H9 (cell line): ENCODE measurements around the gene KCNJ15. TPM values are rescaled to one million over a fixed set of nuclear protein-coding genes. Genes with fewer than 3 reads are reported as not detected.

Experiments used
- DNase-seq: peaks from one replicate; pipeline ENCODE4 v3.0.0-alpha.2; 2017
- H2AFZ ChIP-seq: one replicate; pipeline ENCODE4 v1.6.1; 2013; ENCODE audit warnings: mild to moderate bottlenecking, low read length, control low read depth, moderate library complexity
- H2AK5ac ChIP-seq: 2 replicates; pipeline ENCODE4 v1.6.1; 2013; ENCODE audit warnings: low read length, control low read depth, mixed read lengths; ENCODE audit not compliant: insufficient read length
- H2BK120ac ChIP-seq: one replicate; pipeline ENCODE4 v1.6.1; 2013; ENCODE audit warnings: low read depth, mild to moderate bottlenecking, low read length, control low read depth, inconsistent platforms; ENCODE audit not compliant: poor library complexity, severe bottlenecking
- H2BK12ac ChIP-seq: 2 replicates; pipeline ENCODE4 v1.6.1; 2013; ENCODE audit warnings: low read length, control low read depth, mixed read lengths, low read depth; ENCODE audit not compliant: insufficient read length
- H2BK15ac ChIP-seq: 2 replicates; pipeline ENCODE4 v1.6.1; 2013; ENCODE audit warnings: low read depth, low read length, control low read depth
- H2BK20ac ChIP-seq: one replicate; pipeline ENCODE4 v1.6.1; 2013; ENCODE audit warnings: low read depth, mild to moderate bottlenecking, low read length, control low read depth, inconsistent platforms; ENCODE audit not compliant: poor library complexity, severe bottlenecking
- H2BK5ac ChIP-seq: 2 replicates; pipeline ENCODE4 v1.6.1; 2013; ENCODE audit warnings: low read length, control low read depth, mixed read lengths; ENCODE audit not compliant: insufficient read length
- H3K14ac ChIP-seq: 2 replicates; pipeline ENCODE4 v1.6.1; 2013; ENCODE audit warnings: low read length, control low read depth; ENCODE audit not compliant: insufficient read depth
- H3K18ac ChIP-seq: 2 replicates; pipeline ENCODE4 v1.6.1; 2013; ENCODE audit warnings: low read depth, mild to moderate bottlenecking, mixed read lengths, low read length, control low read depth; ENCODE audit not compliant: insufficient read length
- H3K23ac ChIP-seq: 2 replicates; pipeline ENCODE4 v1.6.1; 2013; ENCODE audit warnings: low read length, control low read depth, mixed read lengths, low read depth; ENCODE audit not compliant: insufficient read length
- H3K23me2 ChIP-seq: 2 replicates; pipeline ENCODE4 v1.6.1; 2013; ENCODE audit warnings: low read depth, mild to moderate bottlenecking, mixed read lengths, low read length, control low read depth; ENCODE audit not compliant: insufficient read length, poor library complexity, severe bottlenecking
- H3K27ac ChIP-seq: 2 replicates; pipeline ENCODE4 v1.5.1; 2013; ENCODE audit warnings: low read length, control low read depth, mixed read lengths, low read depth; ENCODE audit not compliant: insufficient read length
- H3K27me3 ChIP-seq: 2 replicates; pipeline ENCODE4 v1.6.1; 2013; ENCODE audit warnings: low read length, control low read depth, inconsistent platforms; ENCODE audit not compliant: insufficient read depth
- H3K4ac ChIP-seq: 2 replicates; pipeline ENCODE4 v1.6.1; 2013; ENCODE audit warnings: low read depth, mild to moderate bottlenecking, control low read depth, inconsistent platforms, low read length, moderate library complexity
- H3K4me1 ChIP-seq: 2 replicates; pipeline ENCODE4 v1.6.1; 2013; ENCODE audit warnings: low read length, control low read depth, inconsistent platforms; ENCODE audit not compliant: insufficient read depth
- H3K4me2 ChIP-seq: 2 replicates; pipeline ENCODE4 v1.6.1; 2013; ENCODE audit warnings: low read length, control low read depth, mixed read lengths; ENCODE audit not compliant: insufficient read length, insufficient read depth
- H3K56ac ChIP-seq: 2 replicates; pipeline ENCODE4 v1.6.1; 2013; ENCODE audit warnings: low read depth, mild to moderate bottlenecking, mixed read lengths, low read length, control low read depth; ENCODE audit not compliant: insufficient read length
- H3K79me1 ChIP-seq: 2 replicates; pipeline ENCODE4 v1.6.1; 2013; ENCODE audit warnings: low read depth, mild to moderate bottlenecking, moderate library complexity, low read length, control low read depth, inconsistent platforms; ENCODE audit not compliant: insufficient read depth, poor library complexity, severe bottlenecking
- H3K79me2 ChIP-seq: 2 replicates; pipeline ENCODE4 v1.6.1; 2013; ENCODE audit warnings: low read length, control low read depth, inconsistent platforms; ENCODE audit not compliant: insufficient read depth
- H3K9ac ChIP-seq: 2 replicates; pipeline ENCODE4 v1.6.1; 2013; ENCODE audit warnings: low read length, control low read depth, mixed read lengths; ENCODE audit not compliant: insufficient read length; ENCODE audit errors: extremely low read depth
- H3K9me3 ChIP-seq: one replicate; pipeline ENCODE4 v1.6.1; 2013; ENCODE audit warnings: low read depth, low read length, inconsistent platforms; ENCODE audit not compliant: control insufficient read depth
- H3T11ph ChIP-seq: one replicate; pipeline ENCODE4 v1.6.1; 2013; ENCODE audit warnings: mild to moderate bottlenecking, low read length, control low read depth, inconsistent platforms
- H4K20me1 ChIP-seq: one replicate; pipeline ENCODE4 v1.6.1; 2013; ENCODE audit not compliant: control insufficient read depth, insufficient read length, insufficient read depth
- H4K5ac ChIP-seq: 2 replicates; pipeline ENCODE4 v1.6.1; 2013; ENCODE audit warnings: low read depth, mild to moderate bottlenecking, mixed read lengths, low read length, control low read depth; ENCODE audit not compliant: insufficient read length
- H4K8ac ChIP-seq: replicated peaks from 2 replicates; pipeline ENCODE4 v1.6.1; 2013; ENCODE audit warnings: low read length, control low read depth, mixed read lengths, low read depth; ENCODE audit not compliant: insufficient read length
- H4K91ac ChIP-seq: 2 replicates; pipeline ENCODE4 v1.6.1; 2013; ENCODE audit warnings: low read depth, mild to moderate bottlenecking, moderate library complexity, mixed read lengths, low read length, control low read depth; ENCODE audit not compliant: insufficient read length
- H3K27ac Mint-ChIP-seq, 3 experiments: 2 replicates in 2 of 3; 3 replicates in 1 of 3; pipeline ENCODE4 v1.8.0; 2020 to 2021; ENCODE audit warnings: mixed read lengths in 3 of 3, mild to moderate bottlenecking in 1 of 3, moderate library complexity in 1 of 3
- H3K27me3 Mint-ChIP-seq: 2 replicates; pipeline ENCODE4 v1.8.0; 2021; ENCODE audit warnings: low read depth, mild to moderate bottlenecking, moderate library complexity, mixed read lengths
- H3K36me3 Mint-ChIP-seq, 3 experiments: 2 replicates in 2 of 3; 3 replicates in 1 of 3; pipeline ENCODE4 v1.8.0; 2020 to 2021; ENCODE audit warnings: low read depth in 3 of 3, mixed read lengths in 3 of 3; ENCODE audit not compliant: insufficient read depth in 1 of 3
- H3K4me1 Mint-ChIP-seq, 2 experiments: 2 replicates each; pipeline ENCODE4 v1.8.0; 2020; ENCODE audit warnings: mixed read lengths in 2 of 2
- H3K4me3 Mint-ChIP-seq, 2 experiments: 2 replicates in 1 of 2; 3 replicates in 1 of 2; pipeline ENCODE4 v1.8.0; 2020 to 2021; ENCODE audit warnings: mild to moderate bottlenecking in 2 of 2, mixed read lengths in 2 of 2, moderate library complexity in 1 of 2
- H3K9me3 Mint-ChIP-seq, 2 experiments: 2 replicates in 1 of 2; 3 replicates in 1 of 2; pipeline ENCODE4 v1.8.0; 2020; ENCODE audit warnings: mild to moderate bottlenecking in 2 of 2, mixed read lengths in 2 of 2, moderate library complexity in 1 of 2
- WGBS: extraction: QIAGEN DNeasy Blood & Tissue Kit; methylation state at CpG from one replicate; pipeline ENCODE4 v1.1.7; 2013; ENCODE audit warnings: missing lambda C conversion rate, low lambda C conversion rate, mixed read lengths; ENCODE audit not compliant: insufficient read length; ENCODE audit errors: extremely low coverage; 5-methylcytosine and 5-hydroxymethylcytosine counted together
- total RNA-seq: library from RNA; stranded (reverse); gene quantifications from 2 replicates; pipeline ENCODE4 v1.2.1, GENCODE V29; 2021
- TF ChIP-seq, protein P1 (sequence below): fragments of 200-600 bp; sonication (generic); conservative IDR thresholded peaks from 3 replicates; pipeline ENCODE4 v1.8.0; 2021; ENCODE audit warnings: antibody characterized with exemption, mild to moderate bottlenecking

KCNJ15 gene
- total RNA-seq, 1 experiment from 2014 or later: not detected

DNA sequence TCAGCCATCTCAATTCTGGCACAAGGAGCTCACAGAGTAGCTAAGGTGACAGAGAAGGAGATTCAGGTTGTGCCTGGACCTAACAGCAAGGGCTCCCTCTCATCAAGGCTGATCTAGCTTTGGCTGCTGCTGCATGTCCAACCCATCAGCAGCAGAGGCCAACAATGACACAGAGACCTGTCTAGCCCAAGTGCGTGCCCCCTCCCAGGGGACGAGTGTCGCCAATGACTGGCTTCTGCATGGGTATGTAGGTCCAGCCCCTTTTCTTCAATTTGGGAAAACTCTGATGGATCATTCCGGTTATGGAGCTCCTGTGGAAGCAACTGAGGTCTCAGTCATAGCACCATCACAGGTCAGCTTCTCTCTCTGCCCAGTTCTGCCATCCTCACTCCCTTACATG is 83.3 kb downstream of the KCNJ15 start:
- Histone ChIP-seq H4K91ac (no peak overlapping the region), H4K8ac (no peak overlapping the region), H3K4me1 (no peaks in the 10 kb centered on the region), H3K14ac (no peak overlapping the region), H3K27me3 (no peaks in the 10 kb centered on the region), H2BK120ac (no peak overlapping the region), H3K9me3 (no peaks in the 10 kb centered on the region), H3K23ac (no peak overlapping the region), H3K18ac (no peak overlapping the region), H2BK5ac (no peak overlapping the region), H4K20me1 (no peaks in the 10 kb centered on the region), H4K5ac (no peak overlapping the region), H3K9ac (no peak overlapping the region), H3K4ac (no peak overlapping the region), H3K27ac (no peak overlapping the region), H2BK12ac (no peak overlapping the region), H2AFZ (no peak overlapping the region), H2BK15ac (no peak overlapping the region), H3K56ac (no peak overlapping the region), H2AK5ac (no peak overlapping the region), H3K79me1 (no peaks in the 10 kb centered on the region), H3T11ph (no peak overlapping the region), H3K4me2 (no peak overlapping the region), H2BK20ac (no peak overlapping the region), H3K79me2 (no peaks in the 10 kb centered on the region), H3K23me2 (no peaks in the 10 kb centered on the region)
- Mint-ChIP-seq H3K9me3 (peaks cover 0 to 2% of the 10 kb centered on the region in 2 experiments; a peak in 2 of 5 replicates), H3K36me3 (no peaks in the 10 kb centered on the region), H3K27ac (no peak overlapping the region; a peak in 1 of 7 replicates), H3K4me1 (no peaks in the 10 kb centered on the region), H3K27me3 (no peaks in the 10 kb centered on the region; the same call in 1 of the 2 replicates), H3K4me3 (no peak overlapping the region)
- TF ChIP-seq, protein P1, sequence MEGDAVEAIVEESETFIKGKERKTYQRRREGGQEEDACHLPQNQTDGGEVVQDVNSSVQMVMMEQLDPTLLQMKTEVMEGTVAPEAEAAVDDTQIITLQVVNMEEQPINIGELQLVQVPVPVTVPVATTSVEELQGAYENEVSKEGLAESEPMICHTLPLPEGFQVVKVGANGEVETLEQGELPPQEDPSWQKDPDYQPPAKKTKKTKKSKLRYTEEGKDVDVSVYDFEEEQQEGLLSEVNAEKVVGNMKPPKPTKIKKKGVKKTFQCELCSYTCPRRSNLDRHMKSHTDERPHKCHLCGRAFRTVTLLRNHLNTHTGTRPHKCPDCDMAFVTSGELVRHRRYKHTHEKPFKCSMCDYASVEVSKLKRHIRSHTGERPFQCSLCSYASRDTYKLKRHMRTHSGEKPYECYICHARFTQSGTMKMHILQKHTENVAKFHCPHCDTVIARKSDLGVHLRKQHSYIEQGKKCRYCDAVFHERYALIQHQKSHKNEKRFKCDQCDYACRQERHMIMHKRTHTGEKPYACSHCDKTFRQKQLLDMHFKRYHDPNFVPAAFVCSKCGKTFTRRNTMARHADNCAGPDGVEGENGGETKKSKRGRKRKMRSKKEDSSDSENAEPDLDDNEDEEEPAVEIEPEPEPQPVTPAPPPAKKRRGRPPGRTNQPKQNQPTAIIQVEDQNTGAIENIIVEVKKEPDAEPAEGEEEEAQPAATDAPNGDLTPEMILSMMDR: no peak
- no CpG with 5 or more reads among the region's 4 CpGs for WGBS
- no peak for DNase-seq
